Measurements from ENCODE around the gene ELAC1. TPM values are rescaled to one million over a fixed set of nuclear protein-coding genes. Genes with fewer than 3 reads are reported as not detected.
A peak's percentile ranks its signal among the peaks of the same experiment; 100 is the strongest.
"Not testable (repeated sequence)": the region's sequence is repeated elsewhere in the genome, so short reads cannot be mapped to it uniquely, and the experiment has no call there.

The ELAC1 gene, protein sequence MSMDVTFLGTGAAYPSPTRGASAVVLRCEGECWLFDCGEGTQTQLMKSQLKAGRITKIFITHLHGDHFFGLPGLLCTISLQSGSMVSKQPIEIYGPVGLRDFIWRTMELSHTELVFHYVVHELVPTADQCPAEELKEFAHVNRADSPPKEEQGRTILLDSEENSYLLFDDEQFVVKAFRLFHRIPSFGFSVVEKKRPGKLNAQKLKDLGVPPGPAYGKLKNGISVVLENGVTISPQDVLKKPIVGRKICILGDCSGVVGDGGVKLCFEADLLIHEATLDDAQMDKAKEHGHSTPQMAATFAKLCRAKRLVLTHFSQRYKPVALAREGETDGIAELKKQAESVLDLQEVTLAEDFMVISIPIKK
- total RNA-seq = 5.7 and 6.5 TPM in 2 replicates

DNA sequence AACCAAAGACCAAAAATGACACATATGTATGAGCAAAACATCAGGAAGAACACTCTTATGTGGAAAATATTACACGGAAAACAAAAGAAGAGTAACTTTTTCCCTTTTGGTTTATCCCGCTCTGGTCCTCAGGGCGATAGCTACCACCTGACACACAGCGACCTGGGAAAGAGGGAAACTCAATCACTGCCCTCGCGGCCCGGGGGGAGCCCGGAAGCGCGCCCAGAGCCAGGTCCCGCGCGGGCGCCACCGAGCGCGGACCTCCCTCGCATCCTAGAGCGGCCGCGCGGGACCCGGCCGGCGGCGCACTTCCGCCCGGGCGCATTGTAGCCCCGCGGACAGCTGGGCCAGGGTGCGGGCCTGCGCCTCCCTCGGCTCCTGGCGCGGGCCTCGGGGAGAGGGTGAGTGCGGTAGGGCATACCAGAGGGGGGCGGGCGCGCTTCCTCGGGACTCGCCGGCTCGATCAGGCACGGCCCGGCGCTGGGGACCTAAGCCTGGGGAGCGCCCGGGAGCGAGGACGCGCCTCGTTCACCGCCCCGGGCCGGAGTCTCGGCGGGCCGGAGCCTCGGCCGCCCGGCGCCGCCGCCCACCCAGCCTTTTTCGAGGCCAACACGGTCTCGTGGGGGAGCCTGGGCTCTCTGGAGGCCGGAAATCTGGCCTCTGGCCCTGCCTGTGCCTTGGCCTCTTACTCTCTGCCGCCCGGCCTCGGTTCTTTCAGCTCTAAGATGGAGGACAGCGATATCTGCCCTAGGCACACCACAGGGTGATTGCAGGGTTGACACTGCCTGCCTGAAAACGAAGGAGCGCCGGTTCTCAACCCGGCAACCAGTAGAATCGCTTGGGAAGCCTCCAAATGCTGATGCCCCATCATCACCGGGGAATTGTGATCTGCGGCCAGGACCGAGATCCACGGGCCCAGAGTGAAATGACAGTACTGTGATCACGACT lies at the start of gene ELAC1:
Gene ELAC1 (plus strand): TSS at position 327 of the 948 bp plus-strand sequence. CDS start 6,365 bp downstream, outside the sequence.
- DNase-seq (ENCODE audit: low read depth, low spot score) = peak; percentile 35

DNA sequence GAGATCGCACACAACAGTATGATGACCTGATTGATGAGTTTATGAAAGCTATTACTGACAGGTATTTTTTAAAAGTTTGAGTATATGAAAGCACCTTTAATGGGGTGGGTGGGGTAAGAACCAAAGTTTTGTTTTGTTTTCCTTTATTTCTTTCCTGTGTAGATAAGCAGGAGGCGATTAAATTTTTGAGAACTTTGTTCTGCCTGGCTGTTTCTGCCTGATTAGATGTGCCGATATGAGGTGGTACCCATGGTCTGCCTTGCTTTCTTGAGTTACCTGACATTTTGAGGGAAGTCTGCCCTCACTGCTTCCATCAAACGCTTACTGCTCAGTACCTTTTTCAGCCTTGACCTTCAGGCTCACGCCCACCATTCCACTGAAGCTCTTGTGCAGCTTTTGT lies 49.7 kb upstream of the ELAC1 start:
- no peak for DNase-seq (ENCODE audit: low read depth, low spot score)

DNA sequence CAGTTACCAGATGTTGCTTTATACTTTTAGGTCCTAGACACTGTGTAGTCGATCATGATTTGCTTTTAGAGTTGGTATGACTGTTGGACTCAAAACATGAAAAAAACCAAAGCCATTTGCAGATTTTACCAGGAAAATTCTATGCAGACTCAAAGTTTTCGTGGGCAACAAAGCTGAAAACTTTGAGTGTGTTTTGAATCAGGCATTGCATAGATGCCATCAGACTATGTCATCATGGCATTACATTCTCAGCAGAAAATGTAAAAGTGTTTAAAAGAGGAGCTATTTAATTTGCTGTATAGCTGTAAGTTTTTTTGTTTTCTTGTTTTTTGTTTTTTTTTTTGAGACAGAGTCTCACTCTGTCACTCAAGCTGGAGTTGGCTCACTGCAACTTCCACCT lies 43.5 kb upstream of the ELAC1 start:
- no peak for DNase-seq (ENCODE audit: low read depth, low spot score)

GRCh38 chr18:50926521-50926920 lies 41.3 kb upstream of the ELAC1 start:
- DNase-seq (ENCODE audit: low read depth, low spot score) = no peak

DNA sequence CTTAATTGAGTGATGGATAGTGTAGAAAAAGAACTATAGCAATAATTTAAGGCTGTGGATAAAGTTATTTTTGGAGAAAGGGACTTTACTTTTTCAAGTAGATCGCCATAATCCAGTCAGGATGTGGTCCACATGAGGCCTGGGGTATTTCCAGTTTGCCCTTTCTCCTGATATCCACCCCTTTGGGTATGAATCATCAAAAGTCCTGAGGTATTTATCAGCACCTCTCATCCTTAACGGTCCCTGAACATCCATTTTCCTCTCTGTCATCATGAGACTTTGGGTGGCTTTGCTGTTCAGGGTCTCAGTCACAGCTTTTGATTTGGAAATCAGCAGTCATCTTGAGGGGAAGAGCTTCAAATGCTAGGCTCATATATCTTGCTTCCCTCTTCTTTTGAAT lies 39.3 kb upstream of the ELAC1 start:
- no peak for DNase-seq (ENCODE audit: low read depth, low spot score)

DNA sequence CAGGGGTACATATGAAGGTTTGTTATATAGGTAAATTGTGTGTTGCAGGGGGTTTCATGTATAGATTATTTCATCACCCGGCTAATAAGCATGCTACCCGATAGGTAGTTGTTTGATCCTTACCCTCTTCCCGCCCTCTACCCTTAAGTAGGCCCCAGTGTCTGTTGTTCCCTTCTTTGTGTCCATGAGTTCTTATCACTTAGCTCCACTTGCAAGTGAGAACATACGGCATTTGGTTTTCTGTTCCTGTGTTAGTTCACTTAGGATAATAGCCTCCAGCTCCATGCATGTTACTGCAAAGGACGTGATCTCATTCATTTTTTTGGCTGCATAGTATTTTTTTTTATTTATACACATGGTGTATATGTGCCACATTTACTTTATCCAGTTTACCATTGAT lies 34.2 kb upstream of the ELAC1 start:
- no peak for DNase-seq (ENCODE audit: low read depth, low spot score)

GRCh38 chr18:50934545-50935211 lies 33.2 kb upstream of the ELAC1 start:
- no peak for DNase-seq (ENCODE audit: low read depth, low spot score)

DNA sequence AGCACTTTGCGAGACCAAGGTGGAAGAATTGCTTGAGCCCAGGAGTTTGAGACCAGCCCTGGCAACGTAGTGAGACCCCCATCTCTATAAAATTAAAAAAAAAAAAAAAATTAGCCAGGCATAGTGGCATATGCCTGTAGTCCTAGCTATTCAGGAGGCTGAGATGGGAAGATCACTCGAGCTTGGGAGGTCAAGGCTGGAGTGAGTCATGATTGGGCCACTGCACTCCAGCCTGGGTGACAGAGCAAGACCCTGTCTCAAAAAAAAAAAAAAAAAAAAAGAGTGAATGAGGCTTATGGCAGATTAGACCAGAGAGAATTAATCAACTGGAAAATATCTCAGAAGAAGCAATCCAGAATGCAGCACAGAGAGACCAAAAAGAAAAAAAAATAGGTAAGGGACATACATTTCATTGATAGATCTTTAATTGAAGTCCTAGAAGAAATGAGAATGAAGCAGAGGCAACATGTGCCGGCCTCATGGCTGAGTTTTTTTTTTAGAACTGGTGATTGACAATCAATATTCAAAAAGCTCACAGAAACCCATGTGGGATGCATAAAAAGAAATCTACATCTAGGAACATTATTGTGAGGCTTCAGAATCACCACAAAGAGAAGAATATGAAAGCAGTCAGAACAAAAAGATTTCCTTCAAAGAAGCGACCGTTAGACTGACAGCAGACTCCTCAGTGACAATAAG lies 32.2 kb upstream of the ELAC1 start:
- no peak for DNase-seq (ENCODE audit: low read depth, low spot score)

GRCh38 chr18:50937183-50937582 lies 30.7 kb upstream of the ELAC1 start:
- DNase-seq (ENCODE audit: low read depth, low spot score) = no peak

DNA sequence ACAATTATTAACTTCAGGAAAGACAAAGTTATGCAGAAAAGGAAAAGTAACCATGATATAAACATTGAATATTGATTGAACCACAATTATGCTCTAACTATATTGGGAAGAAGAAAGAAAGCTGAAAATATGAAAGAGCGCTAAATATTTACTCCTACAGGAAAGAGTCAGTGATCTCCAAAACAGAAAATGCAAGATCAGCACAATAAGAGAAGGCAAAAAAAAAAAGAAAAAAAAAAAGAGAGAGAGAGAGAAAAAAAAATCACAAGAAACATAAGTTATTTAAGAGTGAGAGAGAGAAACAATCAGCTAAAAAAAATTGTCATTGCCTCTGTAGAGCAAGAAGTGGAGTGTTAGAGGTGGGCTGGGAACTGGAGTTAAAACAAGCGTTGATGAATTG lies 28.9 kb upstream of the ELAC1 start:
- DNase-seq (ENCODE audit: low read depth, low spot score) = no peak

DNA sequence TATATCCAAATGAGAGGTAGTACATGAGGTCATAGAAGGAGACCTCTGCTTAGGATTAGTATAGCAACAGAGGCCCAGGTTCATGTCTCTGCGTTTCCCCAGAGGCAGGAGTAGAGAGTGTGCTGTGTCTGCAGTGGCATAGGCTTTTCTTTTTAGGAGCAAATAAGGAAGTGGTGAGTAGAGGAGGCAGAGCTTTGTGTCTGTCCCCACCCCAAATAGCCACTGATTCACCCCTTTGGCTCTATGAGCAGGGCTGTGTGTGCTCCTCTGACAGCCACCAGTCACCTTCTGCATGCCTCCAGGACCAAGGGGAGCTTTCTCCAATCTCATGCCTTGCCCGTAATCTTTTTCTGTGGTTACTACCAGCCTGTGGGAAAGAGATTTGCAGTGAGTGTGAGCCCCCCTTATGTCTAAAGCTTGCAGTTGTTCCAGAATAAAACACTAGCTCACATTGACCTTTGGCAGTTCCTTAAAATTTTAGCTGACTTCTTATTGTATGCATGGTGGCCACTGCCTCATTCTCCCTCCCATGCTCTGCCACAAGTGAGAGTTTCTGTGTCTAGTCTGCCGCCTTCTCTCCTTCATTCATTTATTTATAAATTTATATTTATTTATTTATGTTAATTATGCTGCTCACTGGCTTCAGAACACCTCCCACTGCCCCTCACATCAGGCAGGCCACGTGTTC lies 23.5 kb upstream of the ELAC1 start:
- no peak for DNase-seq (ENCODE audit: low read depth, low spot score)

GRCh38 chr18:50945918-50946317 lies 21.9 kb upstream of the ELAC1 start:
- not testable (repeated sequence) for DNase-seq (ENCODE audit: low read depth, low spot score)

DNA sequence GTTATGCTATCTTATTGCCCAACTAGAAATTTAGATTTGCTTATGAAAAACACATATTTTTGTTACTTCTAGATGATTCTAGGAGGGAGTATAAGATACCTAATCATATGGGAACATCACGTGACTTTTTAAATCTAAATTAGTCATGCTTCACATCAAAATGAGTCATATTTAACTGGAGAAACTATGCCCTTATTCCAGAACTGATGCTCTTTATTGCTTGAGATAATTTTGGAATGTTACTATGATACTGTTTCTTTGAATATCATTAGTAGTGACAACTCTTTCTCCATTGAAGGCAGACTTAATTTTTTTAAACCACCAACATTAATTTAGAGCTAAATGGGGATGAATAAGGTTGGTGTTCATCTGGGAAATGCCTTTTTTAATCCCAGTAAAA lies 19.9 kb upstream of the ELAC1 start:
- DNase-seq (ENCODE audit: low read depth, low spot score) = no peak

GRCh38 chr18:50949185-50949584 lies 18.7 kb upstream of the ELAC1 start:
- DNase-seq (ENCODE audit: low read depth, low spot score) = no peak

- DNase-seq (ENCODE audit: low read depth, low spot score) = no peak
Measured at GRCh38 chr18:50950626-50951025, 17.2 kb upstream of the ELAC1 start.

DNA sequence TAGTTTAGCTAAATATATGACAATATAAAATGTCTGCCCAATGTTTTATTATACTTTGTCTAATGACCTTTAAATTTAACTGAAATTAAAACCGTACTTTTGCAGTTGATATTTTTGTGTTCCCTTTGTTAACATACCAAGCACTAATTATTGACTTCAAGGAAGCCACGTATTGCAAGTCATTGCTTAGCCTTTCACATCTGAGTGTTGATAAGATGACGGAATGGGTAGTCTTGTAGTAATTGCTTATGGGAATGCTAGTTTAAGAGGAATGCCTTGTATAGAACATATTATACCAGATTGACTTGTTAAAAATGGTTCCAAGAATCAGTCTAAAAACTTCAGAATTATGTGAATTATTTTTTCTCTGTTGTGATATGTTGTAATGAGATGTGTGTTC lies 14.0 kb upstream of the ELAC1 start:
- DNase-seq (ENCODE audit: low read depth, low spot score) = no peak

- no peak for DNase-seq (ENCODE audit: low read depth, low spot score)
Measured at GRCh38 chr18:50955253-50955652, 12.6 kb upstream of the ELAC1 start.

- DNase-seq (ENCODE audit: low read depth, low spot score) = no peak
Measured at GRCh38 chr18:50956116-50956515, 11.7 kb upstream of the ELAC1 start.

DNA sequence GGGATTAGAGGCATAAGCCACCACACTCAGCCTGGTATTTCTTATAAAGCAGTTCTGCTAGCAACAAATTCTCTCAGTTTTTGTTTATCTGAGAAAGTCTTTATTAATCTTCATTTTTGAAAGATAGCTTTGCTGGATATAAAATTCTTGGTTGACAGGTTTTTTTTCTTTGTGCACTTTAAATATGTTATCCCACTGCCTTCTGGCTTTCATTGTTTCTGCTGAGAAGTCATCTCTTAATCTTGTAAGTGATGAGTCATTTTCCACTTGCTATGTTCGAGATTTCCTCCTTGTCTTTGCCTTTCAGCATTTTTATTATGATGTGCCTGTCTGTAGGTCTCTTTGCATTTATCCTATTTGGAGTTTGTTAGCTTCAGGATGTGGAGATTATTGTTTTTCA lies 5.9 kb upstream of the ELAC1 start:
- no peak for DNase-seq (ENCODE audit: low read depth, low spot score)

DNA sequence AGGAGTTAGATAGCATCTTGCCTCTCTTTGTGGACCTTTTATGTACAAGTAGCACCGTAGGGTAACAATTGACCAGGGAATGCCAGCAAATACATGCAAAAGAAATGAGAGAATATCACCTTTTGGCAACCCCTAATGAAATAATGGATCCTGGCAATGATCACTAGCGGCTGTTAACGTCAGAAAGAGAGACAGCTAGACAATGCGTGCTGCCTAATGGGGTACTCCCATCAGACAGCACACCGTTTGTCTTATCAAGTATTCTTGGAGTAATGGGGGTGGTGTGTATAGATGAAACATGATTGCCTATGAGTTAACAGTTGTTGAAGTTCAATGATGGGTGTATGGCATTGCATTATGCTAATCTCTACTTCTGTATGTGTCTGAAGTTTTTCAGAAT lies 1.6 kb downstream of the ELAC1 start:
- DNase-seq (ENCODE audit: low read depth, low spot score) = no peak

DNA sequence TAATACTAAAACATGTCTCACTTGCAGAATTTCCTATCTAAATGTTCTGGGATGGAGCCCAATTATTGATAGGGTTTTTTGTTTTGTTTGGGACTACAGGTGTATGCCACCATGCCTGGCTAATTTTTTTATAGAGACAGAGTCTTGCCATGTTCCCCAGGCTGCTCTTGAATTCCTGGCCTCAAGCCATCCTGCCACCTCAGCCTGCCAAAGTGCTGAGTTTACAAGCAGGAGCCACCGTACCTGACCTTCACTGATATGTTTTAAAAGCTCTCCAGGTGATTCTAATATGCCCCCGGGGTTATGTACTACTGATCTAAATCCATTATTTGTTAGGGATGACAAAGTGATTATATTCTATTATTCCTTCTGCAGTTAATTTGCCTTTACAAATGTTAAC lies 2.2 kb downstream of the ELAC1 start:
- DNase-seq (ENCODE audit: low read depth, low spot score) = no peak
